ENCODE results near the gene ADAMTS17. TPM values are rescaled to one million over a fixed set of nuclear protein-coding genes. Genes with fewer than 3 reads are reported as not detected.

ADAMTS17 gene
- total and polyA plus RNA-seq, 3 experiments from 2014 or later: 1.2 to 2.3 (median 1.9) TPM

DNA sequence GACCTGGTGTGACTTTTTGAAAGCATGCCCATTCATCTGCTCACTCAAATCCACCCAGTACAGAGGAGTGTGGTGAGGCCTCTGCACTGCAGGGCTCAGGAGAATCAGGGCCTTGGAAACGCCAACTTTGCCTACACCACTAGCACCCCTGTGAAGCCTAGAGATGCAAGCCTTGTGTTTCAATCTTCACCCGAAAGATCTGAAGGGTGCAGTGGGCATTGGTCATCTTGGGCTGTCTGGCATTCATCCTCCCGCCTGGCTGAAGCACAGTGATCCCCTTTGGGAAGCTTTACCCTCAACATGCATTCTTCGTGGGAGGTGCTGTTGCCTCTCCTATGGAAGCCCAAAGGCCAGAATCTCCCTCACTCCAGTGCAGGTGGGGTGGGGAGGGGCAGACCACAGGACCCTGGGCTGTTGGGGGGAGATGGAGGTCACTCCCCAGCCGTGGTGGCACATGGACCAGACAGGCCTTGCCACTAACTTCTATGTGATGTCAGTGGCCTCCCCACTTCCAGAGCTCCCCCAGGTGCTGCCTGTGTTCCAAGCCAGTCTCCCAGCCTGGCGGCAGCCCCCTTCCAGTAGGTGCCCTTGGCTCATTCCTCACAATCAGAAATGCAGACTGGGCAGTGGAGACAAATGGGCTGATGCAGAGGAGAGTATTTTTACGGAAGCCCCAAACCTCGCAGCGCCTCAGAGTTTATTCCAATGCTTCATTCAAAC is 92.5 kb downstream of the ADAMTS17 start:
- Mint-ChIP-seq H3K9me3 (no peaks in the 10 kb centered on the region), H3K4me1 (no peaks in the 10 kb centered on the region), H3K27ac (peak overlapping the region in 1 of 8 donors; percentile 89), H3K4me3 (no peak overlapping the region), H3K36me3 (peaks cover 0 to 8% (median 4%) of the 10 kb centered on the region in 3 donors), H3K27me3 (no peaks in the 10 kb centered on the region)
- Histone ChIP-seq H3K27ac (ENCODE audit: low read depth, low read length) (no peak overlapping the region), H3K4me3 (ENCODE audit: low read length) (no peak overlapping the region), H3K9me3 (ENCODE audit: low read length) (no peaks in the 10 kb centered on the region), H3K4me1 (ENCODE audit: insufficient read depth, low read length) (no peaks in the 10 kb centered on the region), H3K36me3 (ENCODE audit: insufficient read depth, low read length) (no peaks in the 10 kb centered on the region), H3K27me3 (ENCODE audit: insufficient read depth, low read length, poor library complexity, severe bottlenecking) (no peaks in the 10 kb centered on the region)
- ChIA-PET CTCF (no interaction called here), POLR2A (no interaction called here)
- no peak for DNase-seq

DNA sequence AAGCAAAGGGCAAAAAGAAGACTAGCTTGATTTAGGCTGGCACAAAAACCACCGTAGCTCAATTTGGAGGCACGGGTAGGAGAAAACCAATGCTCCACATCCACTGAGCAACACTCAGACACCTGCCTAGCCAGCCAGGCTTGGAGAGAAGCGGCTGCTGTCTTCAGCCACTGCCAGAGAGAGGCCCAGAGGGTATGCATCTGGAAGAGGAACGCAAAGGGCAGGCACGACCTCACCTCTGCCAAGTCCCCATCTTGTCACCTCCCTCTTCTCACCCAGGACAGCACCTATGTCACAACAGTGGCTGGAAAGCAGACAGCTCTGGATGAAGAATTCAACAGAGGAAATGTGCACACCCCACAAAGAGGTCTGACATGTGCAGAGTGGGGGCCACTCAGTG is 93.5 kb downstream of the ADAMTS17 start:
- Mint-ChIP-seq H3K27me3 (no peaks in the 10 kb centered on the region), H3K4me1 (no peaks in the 10 kb centered on the region), H3K4me3 (no peak overlapping the region), H3K27ac (peak overlapping the region in 1 of 8 donors; percentile 54), H3K9me3 (no peaks in the 10 kb centered on the region), H3K36me3 (peaks cover 0 to 12% (median 4%) of the 10 kb centered on the region in 3 donors)
- H3K27me3 ChIP-seq (ENCODE audit: insufficient read depth, low read length, poor library complexity, severe bottlenecking): no peaks in the 10 kb centered on the region
- H3K4me3 ChIP-seq (ENCODE audit: low read length): no peak overlapping the region
- H3K27ac ChIP-seq (ENCODE audit: low read depth, low read length): no peak overlapping the region
- H3K36me3 ChIP-seq (ENCODE audit: insufficient read depth, low read length): no peaks in the 10 kb centered on the region
- POLR2A ChIA-PET: no interaction called here
- H3K9me3 ChIP-seq (ENCODE audit: low read length): no peaks in the 10 kb centered on the region
- CTCF ChIA-PET: no interaction called here
- DNase-seq: no peak
- H3K4me1 ChIP-seq (ENCODE audit: insufficient read depth, low read length): no peaks in the 10 kb centered on the region

DNA sequence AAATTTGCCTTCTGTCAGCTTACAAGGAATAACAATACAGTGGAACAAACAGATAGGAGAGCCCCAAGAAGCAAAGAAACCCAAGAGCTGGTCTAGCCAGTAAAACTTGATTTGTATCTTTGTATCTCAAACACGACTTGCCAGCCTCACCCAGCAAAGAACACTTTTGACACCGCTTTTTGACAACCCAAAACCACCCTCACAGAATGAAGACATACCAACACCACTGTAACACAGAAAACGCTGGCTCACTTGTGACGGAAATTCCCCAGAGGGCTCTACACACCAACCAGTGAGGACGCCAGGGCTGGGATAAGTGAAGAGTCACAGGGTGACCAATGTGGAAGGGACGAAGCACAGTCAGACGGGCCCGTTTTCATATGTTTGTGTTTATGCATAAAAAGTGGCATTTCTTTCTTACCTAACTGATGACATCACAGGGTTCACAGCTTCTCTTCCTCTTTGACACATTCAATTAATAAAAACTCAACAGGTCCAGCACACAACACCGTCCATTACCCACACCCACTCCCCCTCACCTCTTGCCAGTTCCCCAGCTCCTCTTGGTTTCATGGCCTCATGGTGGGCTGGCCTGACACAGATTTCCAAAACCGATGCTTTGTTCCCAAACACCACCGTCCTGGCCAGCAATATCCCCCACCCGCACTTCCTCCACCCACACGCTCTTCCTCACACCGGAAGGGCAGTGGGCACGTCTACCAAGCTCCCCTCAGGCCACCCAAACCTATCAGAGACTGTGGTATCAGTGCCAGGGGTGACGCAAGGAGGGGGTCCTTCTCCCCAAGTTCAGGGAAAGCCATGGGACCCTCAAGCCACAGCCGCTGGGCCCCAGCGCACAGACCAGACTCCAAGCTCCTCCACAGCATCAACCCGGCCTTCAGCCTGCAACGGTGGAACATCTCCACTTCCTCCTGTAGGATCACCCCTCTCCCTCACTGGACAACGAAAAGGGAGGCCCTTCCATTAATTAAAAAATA is 94.2 kb downstream of the ADAMTS17 start:
- Mint-ChIP-seq H3K9me3 (no peaks in the 10 kb centered on the region), H3K4me1 (no peaks in the 10 kb centered on the region), H3K4me3 (no peak overlapping the region), H3K36me3 (peaks cover 0 to 16% (median 6%) of the 10 kb centered on the region in 3 donors), H3K27me3 (no peaks in the 10 kb centered on the region), H3K27ac (peak overlapping the region in 1 of 8 donors; percentile 70)
- Histone ChIP-seq H3K4me3 (ENCODE audit: low read length) (no peak overlapping the region), H3K36me3 (ENCODE audit: insufficient read depth, low read length) (no peaks in the 10 kb centered on the region), H3K4me1 (ENCODE audit: insufficient read depth, low read length) (no peaks in the 10 kb centered on the region), H3K27me3 (ENCODE audit: insufficient read depth, low read length, poor library complexity, severe bottlenecking) (no peaks in the 10 kb centered on the region), H3K9me3 (ENCODE audit: low read length) (no peaks in the 10 kb centered on the region), H3K27ac (ENCODE audit: low read depth, low read length) (no peak overlapping the region)
- CTCF ChIA-PET: no interaction called here
- no peak for DNase-seq
- POLR2A ChIA-PET: no interaction called here

- Histone ChIP-seq H3K4me3 (ENCODE audit: low read length) (no peak overlapping the region), H3K4me1 (ENCODE audit: insufficient read depth, low read length) (no peaks in the 10 kb centered on the region), H3K36me3 (ENCODE audit: insufficient read depth, low read length) (no peaks in the 10 kb centered on the region), H3K27ac (ENCODE audit: low read depth, low read length) (no peak overlapping the region), H3K27me3 (ENCODE audit: insufficient read depth, low read length, poor library complexity, severe bottlenecking) (no peaks in the 10 kb centered on the region), H3K9me3 (ENCODE audit: low read length) (no peaks in the 10 kb centered on the region)
- Mint-ChIP-seq H3K4me1 (no peaks in the 10 kb centered on the region), H3K4me3 (no peak overlapping the region), H3K36me3 (peaks cover 0 to 19% (median 9%) of the 10 kb centered on the region in 3 donors), H3K9me3 (no peaks in the 10 kb centered on the region), H3K27ac (no peak overlapping the region), H3K27me3 (no peaks in the 10 kb centered on the region)
- ChIA-PET CTCF (no interaction called here), POLR2A (no interaction called here)
- no peak for DNase-seq
Measured at GRCh38 chr15:100245855-100246254, 95.9 kb downstream of the ADAMTS17 start.

GRCh38 chr15:100245487-100245820 is 96.3 kb downstream of the ADAMTS17 start:
- Mint-ChIP-seq H3K27ac (no peak overlapping the region), H3K4me3 (no peak overlapping the region), H3K9me3 (no peaks in the 10 kb centered on the region), H3K36me3 (peaks cover 0 to 19% (median 9%) of the 10 kb centered on the region in 3 donors), H3K27me3 (peaks cover 0 to 1% of the 10 kb centered on the region in 2 donors), H3K4me1 (no peaks in the 10 kb centered on the region)
- ChIA-PET POLR2A (no interaction called here), CTCF (no interaction called here)
- no peak overlapping the region for H3K27ac ChIP-seq (ENCODE audit: low read depth, low read length)
- H3K27me3 ChIP-seq (ENCODE audit: insufficient read depth, low read length, poor library complexity, severe bottlenecking): no peaks in the 10 kb centered on the region
- DNase-seq: no peak
- no peak overlapping the region for H3K4me3 ChIP-seq (ENCODE audit: low read length)
- H3K9me3 ChIP-seq (ENCODE audit: low read length): no peaks in the 10 kb centered on the region
- H3K36me3 ChIP-seq (ENCODE audit: insufficient read depth, low read length): no peaks in the 10 kb centered on the region
- H3K4me1 ChIP-seq (ENCODE audit: insufficient read depth, low read length): no peaks in the 10 kb centered on the region

- no peak for DNase-seq
- H3K9me3 Mint-ChIP-seq: no peaks in the 10 kb centered on the region
- H3K4me3 Mint-ChIP-seq: no peak overlapping the region
Measured at GRCh38 chr15:100244796-100245486, 96.8 kb downstream of the ADAMTS17 start.

DNA sequence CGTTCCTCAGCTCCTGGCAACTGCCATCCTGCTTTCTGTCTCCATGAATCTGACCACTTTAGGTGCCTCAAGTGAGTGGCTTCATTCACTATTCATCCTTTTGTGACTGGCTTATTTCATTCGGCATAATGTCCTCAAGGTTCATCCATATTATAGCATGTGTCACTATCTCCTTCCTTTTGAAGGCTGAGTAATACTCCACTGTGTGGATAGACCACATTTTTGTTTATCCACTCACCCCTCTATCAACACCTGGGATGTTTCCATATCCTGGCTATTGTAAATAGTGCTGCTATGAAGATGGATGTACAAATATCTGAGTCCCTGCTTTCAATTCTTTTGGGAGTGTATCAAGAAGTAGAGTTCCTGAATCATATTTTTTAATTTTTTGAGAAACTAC is 98.8 kb downstream of the ADAMTS17 start:
- peaks cover 0 to 4% of the 10 kb centered on the region in 2 donors for H3K27me3 Mint-ChIP-seq
- no peak for DNase-seq
- peaks cover 0 to 19% (median 9%) of the 10 kb centered on the region in 3 donors for H3K36me3 Mint-ChIP-seq
- no peaks in the 10 kb centered on the region for H3K4me1 Mint-ChIP-seq
- H3K27ac ChIP-seq (ENCODE audit: low read depth, low read length): no peak overlapping the region
- no peak overlapping the region for H3K4me3 ChIP-seq (ENCODE audit: low read length)
- no peaks in the 10 kb centered on the region for H3K9me3 Mint-ChIP-seq
- H3K4me1 ChIP-seq (ENCODE audit: insufficient read depth, low read length): no peaks in the 10 kb centered on the region
- H3K4me3 Mint-ChIP-seq: no peak overlapping the region
- H3K27me3 ChIP-seq (ENCODE audit: insufficient read depth, low read length, poor library complexity, severe bottlenecking): no peaks in the 10 kb centered on the region
- ChIA-PET POLR2A (no interaction called here), CTCF (no interaction called here)
- H3K27ac Mint-ChIP-seq: no peak overlapping the region
- H3K36me3 ChIP-seq (ENCODE audit: insufficient read depth, low read length): no peaks in the 10 kb centered on the region
- H3K9me3 ChIP-seq (ENCODE audit: low read length): no peaks in the 10 kb centered on the region

More at GRCh38 chr15:100244796-100245486, 96.8 kb downstream of the ADAMTS17 start:
- peaks cover 0 to 1% of the 10 kb centered on the region in 2 donors for H3K27me3 Mint-ChIP-seq
- Histone ChIP-seq H3K4me1 (ENCODE audit: insufficient read depth, low read length) (no peaks in the 10 kb centered on the region), H3K9me3 (ENCODE audit: low read length) (no peaks in the 10 kb centered on the region), H3K4me3 (ENCODE audit: low read length) (no peak overlapping the region), H3K27ac (ENCODE audit: low read depth, low read length) (no peak overlapping the region), H3K36me3 (ENCODE audit: insufficient read depth, low read length) (no peaks in the 10 kb centered on the region), H3K27me3 (ENCODE audit: insufficient read depth, low read length, poor library complexity, severe bottlenecking) (no peaks in the 10 kb centered on the region)
- no peaks in the 10 kb centered on the region for H3K4me1 Mint-ChIP-seq
- ChIA-PET POLR2A (no interaction called here), CTCF (no interaction called here)
- peaks cover 0 to 19% (median 9%) of the 10 kb centered on the region in 3 donors for H3K36me3 Mint-ChIP-seq
- H3K27ac Mint-ChIP-seq: no peak overlapping the region
